Stimulated activated naive CD4-positive, alpha-beta T cell treated with Interleukin-2 at 50 U/mL for 16 hours (primary cell): ENCODE results near the gene UGDH.
"Not testable (repeated sequence)": the region's sequence is repeated elsewhere in the genome, so short reads cannot be mapped to it uniquely, and the experiment has no call there.

Experiments used
- DNase-seq: peaks from one replicate; lab custom pipeline; 2025; lab: John Stamatoyannopoulos, UW

Gene UGDH

GRCh38 chr4:39494354-39494753 is 32.9 kb downstream of the UGDH start:
- DNase-seq = no peak

DNA sequence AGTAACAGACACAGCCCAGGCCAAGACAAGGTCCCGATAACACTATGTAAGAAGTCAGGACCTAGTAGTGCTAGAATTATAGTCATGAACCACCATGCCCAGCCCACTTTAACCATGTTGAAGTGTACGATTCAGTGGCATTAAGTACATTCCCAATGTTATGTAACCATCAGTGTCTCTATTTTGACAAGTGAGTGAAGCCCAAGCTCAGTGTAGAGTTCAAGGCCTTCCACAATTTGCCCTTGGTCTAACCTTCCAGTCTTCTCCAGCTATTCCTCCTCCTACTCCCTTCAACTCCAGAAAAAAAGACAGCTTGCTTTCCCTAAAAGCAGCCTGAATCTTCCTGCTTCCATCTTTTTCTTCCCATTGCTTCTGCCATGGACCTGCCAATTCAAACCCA is 36.9 kb downstream of the UGDH start:
- DNase-seq = no peak

DNA sequence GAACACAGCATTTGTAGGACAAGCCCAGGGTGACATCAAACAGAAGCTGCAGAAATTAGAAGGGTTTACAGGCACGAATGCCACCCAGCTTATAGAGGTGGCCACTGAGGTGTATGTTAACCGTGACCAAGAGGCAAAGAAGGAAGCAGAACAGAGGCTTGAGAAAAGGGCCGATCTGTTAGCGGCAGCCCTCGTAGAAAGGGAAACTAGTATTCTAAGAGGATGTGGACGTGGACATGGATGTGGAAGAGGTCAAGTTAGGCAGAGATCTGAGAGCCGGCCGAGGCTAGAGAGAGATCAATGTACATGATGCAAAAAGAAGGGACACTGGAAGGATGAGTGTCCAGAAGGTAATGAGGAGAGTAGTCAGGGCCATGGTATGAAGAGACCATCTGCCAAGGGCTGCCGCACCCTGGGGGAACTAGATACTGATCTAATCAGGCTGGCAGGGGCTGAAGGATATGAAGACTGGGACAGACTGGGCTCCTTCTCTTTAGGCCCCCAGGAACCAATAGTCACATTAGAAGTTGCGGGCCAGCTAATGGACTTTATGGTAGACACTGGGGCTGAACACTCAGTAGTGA is 40.9 kb downstream of the UGDH start:
- no peak for DNase-seq

DNA sequence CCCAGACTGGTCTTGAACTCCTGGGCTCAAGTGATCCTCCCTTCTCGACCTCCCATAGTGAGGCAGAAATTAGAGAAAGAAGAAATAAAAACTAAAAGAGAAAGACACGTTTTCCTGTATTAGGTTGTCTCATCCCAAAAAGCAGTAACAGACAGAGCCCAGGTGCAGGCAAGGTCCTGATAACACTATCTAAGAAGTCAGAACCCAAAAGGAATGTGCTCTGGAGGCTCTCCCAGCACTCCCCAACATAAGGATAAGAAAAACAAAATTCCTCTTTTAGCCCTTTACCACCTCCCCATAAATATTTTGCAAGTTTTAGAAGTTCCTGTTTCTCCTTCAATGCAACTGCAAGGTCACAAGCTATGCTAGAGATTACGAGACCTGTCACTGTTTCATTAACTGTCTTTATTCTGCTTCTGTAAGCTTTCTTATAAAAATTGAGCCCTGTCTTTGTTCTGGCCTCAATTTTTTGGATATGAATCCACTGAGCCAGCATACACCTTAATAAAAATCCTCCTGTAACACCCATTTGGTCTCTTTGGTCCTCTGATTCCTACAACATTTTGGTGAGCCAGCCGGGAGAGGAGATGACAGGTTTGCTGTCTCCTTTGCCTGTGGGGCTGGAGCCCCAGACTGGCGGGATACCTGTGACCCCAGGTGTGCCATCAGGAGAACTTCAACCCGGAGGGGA is 42.5 kb downstream of the UGDH start:
- no peak for DNase-seq

DNA sequence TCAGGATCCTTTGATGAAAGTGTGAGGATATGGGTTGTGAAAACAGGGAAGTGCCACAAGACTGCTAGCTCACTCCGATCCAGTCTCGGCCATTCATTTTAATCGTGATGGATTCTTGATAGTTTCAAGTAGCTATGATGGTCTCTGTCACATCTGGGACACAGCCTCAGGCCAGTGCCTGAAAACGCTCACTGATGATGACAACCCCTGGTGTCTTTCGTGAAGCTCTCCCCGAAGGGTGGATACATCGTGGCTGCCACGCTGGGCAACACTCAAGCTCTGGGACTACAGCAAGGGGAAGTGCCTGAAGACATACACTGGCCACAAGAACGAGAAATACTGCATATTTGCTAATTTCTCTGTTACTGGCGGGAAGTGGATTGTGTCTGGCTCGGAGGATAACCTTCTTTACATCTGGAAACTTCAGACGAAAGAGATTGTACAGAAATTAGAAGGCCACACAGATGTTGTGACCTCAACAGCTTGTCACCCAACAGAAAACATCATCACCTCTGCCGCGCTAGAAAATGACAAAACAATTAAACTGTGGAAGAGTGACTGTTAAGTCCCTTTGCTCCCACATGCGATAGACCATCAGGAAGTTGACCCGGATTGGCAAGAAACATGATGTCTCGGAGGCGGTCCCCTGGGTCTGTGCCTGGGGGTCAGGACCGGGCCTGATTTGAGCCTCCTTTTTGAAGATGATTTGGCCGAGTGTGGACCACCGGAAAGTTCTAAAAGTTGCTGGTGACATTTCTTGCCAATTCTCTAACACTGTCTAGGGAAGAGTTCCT is 46.1 kb downstream of the UGDH start:
- DNase-seq = no peak

DNA sequence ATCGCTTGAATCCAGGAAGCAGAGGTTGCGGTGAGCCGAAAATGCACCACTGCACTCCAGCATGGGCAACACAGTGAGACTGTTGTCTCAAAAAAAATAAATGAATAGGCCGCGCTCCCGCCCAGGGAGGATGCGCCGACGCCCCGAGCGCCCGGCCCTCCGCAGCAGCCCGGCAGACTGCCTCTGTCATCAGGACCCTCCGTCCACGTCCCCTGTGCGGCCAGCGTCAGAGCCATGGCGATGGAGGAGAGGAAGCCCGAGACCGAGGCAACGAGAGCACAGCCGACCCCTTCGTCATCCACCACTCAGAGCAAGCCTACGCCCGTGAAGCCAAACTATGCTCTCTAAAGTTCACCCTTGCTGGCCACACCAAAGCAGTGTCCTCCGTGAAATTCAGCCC is 47.0 kb downstream of the UGDH start:
- DNase-seq = no peak

GRCh38 chr4:39476187-39476895 is 50.9 kb downstream of the UGDH start:
- DNase-seq = no peak

DNA sequence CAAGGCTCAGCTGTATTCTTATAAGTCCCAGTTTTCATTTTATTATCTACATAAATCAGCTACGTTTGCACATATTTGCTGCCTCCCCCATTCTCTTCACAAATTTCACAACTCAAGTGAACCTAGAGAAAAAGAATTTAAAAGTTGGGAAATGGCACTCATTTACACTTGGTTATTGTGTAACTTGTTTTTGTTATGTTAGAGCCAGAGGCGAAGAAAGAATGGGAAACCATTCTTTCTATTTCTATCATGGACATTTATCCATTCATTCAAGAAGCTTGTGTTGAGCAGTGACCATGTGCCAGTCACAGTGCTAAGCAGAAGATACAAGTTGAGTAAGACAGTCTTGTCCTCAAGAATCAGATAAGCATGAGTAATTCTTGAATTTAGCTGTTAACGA is 54.8 kb downstream of the UGDH start:
- no peak for DNase-seq

DNA sequence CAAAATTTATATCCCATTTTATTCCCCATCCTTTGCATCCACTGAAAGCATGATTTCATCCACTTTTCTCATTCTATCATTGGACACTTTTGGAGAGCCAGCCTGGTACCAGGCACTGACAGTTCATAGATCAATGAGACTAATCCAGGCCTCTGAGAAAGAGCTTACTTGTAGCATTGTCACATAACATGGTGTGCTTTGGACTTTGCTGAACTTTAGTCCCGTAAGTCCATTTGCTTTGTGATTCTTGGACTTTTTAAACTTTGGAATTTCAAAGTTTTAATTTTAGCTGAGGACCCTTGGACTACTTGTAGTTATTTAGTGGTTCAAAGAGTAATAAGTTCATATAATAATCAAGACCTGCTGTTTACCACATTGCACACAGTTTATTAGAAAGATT is 56.8 kb downstream of the UGDH start:
- no peak for DNase-seq

- DNase-seq = no peak
Observed at GRCh38 chr4:39469429-39470077, 57.7 kb downstream of the UGDH start.

DNA sequence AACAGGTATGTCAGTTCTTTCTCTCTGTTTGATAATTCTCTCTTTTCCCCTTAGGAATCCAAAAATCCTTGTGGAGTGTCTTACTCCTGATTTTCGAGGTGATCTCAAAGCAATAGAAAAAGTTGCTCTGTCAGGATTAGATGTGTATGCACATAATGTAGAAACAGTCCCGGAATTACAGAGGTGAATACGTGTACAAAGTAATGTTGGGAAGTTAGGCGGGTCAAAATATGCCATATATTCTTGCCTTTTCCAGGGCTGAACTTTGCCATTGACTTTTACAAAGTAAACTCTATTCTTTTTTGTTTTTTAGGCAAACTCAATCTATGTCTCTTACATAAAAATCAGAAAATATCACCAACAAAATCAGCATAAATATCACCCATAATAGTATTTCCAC is 59.8 kb downstream of the UGDH start:
- no peak for DNase-seq

GRCh38 chr4:39466747-39467146 is 60.5 kb downstream of the UGDH start:
- no peak for DNase-seq

DNA sequence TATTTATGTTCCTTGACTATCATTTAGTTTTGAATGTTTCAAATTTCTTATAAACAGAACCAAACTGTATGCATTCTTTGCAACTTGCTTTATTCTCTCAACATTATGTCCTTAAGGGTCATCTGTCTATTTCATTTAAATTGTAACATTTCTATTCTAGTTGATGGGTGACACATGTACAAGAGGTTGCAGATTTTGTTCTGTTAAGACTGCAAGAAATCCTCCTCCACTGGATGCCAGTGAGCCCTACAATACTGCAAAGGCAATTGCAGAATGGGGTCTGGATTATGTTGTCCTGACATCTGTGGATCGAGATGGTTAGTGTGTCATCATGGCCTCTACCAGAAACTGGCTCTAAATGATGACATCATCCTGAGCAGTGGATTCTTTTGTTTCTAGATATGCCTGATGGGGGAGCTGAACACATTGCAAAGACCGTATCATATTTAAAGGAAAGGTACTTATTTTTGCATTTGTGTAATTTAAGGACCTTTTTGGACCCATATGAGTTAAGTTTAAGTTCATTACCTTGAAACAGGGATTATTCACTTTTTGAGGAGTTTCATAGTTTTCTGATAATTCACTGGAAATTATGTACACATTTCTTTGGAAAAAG is 62.2 kb downstream of the UGDH start:
- no peak for DNase-seq

GRCh38 chr4:39458505-39459300 is 68.5 kb downstream of the UGDH start, which contains the start of the genes LIAS and RPL9:
Gene LIAS (plus strand): TSS chr4:39459056. CDS start chr4:39459118, 62 bp downstream.
Gene RPL9 (minus strand): TSS chr4:39458922. CDS start chr4:39458439, 483 bp downstream.
- peak; percentile 88 for DNase-seq

GRCh38 chr4:39458161-39458504 is 69.1 kb downstream of the UGDH start:
- DNase-seq = not testable (repeated sequence)

- DNase-seq = no peak
Observed at GRCh38 chr4:39456946-39457763, 70.1 kb downstream of the UGDH start.

DNA sequence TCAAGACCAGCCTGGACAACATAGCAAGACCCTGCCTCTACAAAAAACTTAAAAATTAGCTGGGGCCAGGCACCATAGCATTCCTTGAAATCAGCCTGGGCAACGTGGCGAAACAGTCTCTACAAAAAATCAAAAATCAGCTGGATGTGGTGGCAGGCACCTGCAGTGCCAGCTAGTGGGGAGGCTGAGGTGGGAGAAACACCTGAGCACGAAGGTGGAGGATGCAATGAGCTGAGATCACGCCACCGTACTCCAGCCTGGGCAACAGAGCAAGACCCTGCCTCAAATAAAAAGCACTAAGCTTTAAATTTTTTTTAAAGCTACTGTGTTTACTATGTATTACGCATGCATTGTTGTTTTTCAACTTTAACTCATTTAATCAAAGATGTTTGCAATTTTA is 71.8 kb downstream of the UGDH start:
- DNase-seq = no peak

DNA sequence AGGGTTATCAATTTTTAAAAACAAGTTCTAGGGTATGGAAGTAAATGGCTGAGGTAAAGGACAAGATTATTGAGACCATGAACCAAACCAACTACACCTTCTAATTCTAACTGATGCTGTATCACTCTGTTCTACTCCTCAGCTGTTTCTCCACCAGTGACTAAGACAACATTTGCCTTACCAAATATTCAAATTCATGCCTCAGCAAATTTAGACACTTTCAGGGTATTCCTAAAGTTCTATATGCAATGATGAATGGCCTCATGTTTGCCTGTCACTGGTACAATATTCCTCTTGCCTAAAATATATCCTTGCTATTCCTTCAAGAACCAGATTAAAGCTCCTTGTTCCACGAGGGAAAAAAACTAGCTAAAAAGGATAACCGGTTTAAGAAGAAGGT is 73.5 kb downstream of the UGDH start:
- DNase-seq = no peak

DNA sequence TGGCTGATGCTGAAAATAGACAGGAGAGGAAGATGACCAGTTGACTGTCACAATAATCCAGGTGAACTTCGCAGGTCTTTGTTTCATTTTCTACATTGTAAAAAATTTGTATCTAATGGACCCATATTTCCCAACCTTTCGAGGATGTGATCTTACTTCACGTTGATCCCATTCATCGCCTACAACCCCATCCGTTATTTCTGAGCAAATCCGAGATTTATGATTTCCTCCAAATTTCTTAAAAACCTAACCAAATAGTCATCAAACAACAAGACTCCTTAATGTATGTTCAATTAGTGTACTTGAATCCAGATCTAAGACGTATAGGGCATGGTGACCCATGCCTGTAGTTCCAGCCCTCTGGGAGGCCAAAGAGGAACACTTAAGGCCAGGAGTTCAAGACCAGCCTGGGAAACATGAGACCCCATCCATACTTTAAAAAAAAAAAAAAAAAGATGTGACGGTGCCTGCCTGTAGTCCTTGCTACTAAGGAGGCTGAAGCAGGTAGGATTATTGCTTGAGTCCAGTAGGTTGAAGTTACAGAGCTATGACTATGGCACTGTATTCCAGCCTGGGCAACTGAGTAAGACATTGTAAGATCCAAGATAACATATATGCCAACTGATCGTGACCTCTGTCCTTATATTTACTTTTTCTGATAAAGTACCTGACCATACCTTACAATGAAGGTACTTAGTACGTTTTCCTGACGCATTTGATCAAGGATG is 74.2 kb downstream of the UGDH start:
- DNase-seq = no peak
